ENCODE results near the gene NDUFB8.

Gene NDUFB8

GRCh38 chr10:100528123-100528886 lies 1.4 kb downstream of the NDUFB8 start:
- peak overlapping the region; percentile 88 for H3K4me3 Mint-ChIP-seq

GRCh38 chr10:100524638-100525037 lies 5.0 kb downstream of the NDUFB8 start:
- Mint-ChIP-seq H3K27me3 (ENCODE audit: low read depth) (no peaks in the 10 kb centered on the region), H3K4me3 (no peak overlapping the region), H3K4me1 (ENCODE audit: low read depth) (peaks cover 35% of the 10 kb centered on the region), H3K9me3 (no peaks in the 10 kb centered on the region), H3K27ac (peak overlapping the region; percentile 47), H3K36me3 (ENCODE audit: low read depth) (peaks cover 44% of the 10 kb centered on the region)
- no peak for DNase-seq (ENCODE audit: low spot score)

More at GRCh38 chr10:100528123-100528886, 1.4 kb downstream of the NDUFB8 start:
- no peaks in the 10 kb centered on the region for H3K9me3 Mint-ChIP-seq
- H3K36me3 Mint-ChIP-seq (ENCODE audit: low read depth) = peaks cover 44% of the 10 kb centered on the region
- H3K4me1 Mint-ChIP-seq (ENCODE audit: low read depth) = peaks cover 33% of the 10 kb centered on the region
- no peaks in the 10 kb centered on the region for H3K27me3 Mint-ChIP-seq (ENCODE audit: low read depth)
- DNase-seq (ENCODE audit: low spot score) = peak; percentile 27
- H3K27ac Mint-ChIP-seq = peak overlapping the region; percentile 93

- no peak overlapping the region for H3K4me3 Mint-ChIP-seq
- H3K27ac Mint-ChIP-seq = no peak overlapping the region
- H3K9me3 Mint-ChIP-seq = no peaks in the 10 kb centered on the region
- H3K36me3 Mint-ChIP-seq (ENCODE audit: low read depth) = peaks cover 44% of the 10 kb centered on the region
- no peaks in the 10 kb centered on the region for H3K27me3 Mint-ChIP-seq (ENCODE audit: low read depth)
- peaks cover 35% of the 10 kb centered on the region for H3K4me1 Mint-ChIP-seq (ENCODE audit: low read depth)
- no peak for DNase-seq (ENCODE audit: low spot score)
These were observed 5.5 kb downstream of the NDUFB8 start for GRCh38 chr10:100524206-100524605.

GRCh38 chr10:100522945-100523344 lies 6.7 kb downstream of the NDUFB8 start:
- Mint-ChIP-seq H3K9me3 (no peaks in the 10 kb centered on the region), H3K27ac (no peak overlapping the region), H3K27me3 (ENCODE audit: low read depth) (no peaks in the 10 kb centered on the region), H3K4me3 (no peak overlapping the region), H3K36me3 (ENCODE audit: low read depth) (peaks cover 45% of the 10 kb centered on the region), H3K4me1 (ENCODE audit: low read depth) (peaks cover 41% of the 10 kb centered on the region)
- no peak for DNase-seq (ENCODE audit: low spot score)

- Mint-ChIP-seq H3K27ac (no peak overlapping the region), H3K9me3 (no peaks in the 10 kb centered on the region), H3K4me3 (no peak overlapping the region), H3K36me3 (ENCODE audit: low read depth) (peaks cover 43% of the 10 kb centered on the region), H3K27me3 (ENCODE audit: low read depth) (no peaks in the 10 kb centered on the region), H3K4me1 (ENCODE audit: low read depth) (peaks cover 44% of the 10 kb centered on the region)
- DNase-seq (ENCODE audit: low spot score) = no peak
These were observed 7.4 kb downstream of the NDUFB8 start for GRCh38 chr10:100522107-100522801.

GRCh38 chr10:100520811-100521210 lies 8.9 kb downstream of the NDUFB8 start:
- no peak overlapping the region for H3K4me3 Mint-ChIP-seq
- H3K9me3 Mint-ChIP-seq = no peaks in the 10 kb centered on the region
- peak overlapping the region; percentile 26 for H3K27ac Mint-ChIP-seq
- H3K36me3 Mint-ChIP-seq (ENCODE audit: low read depth) = peaks cover 40% of the 10 kb centered on the region
- no peak for DNase-seq (ENCODE audit: low spot score)
- no peaks in the 10 kb centered on the region for H3K27me3 Mint-ChIP-seq (ENCODE audit: low read depth)
- H3K4me1 Mint-ChIP-seq (ENCODE audit: low read depth) = peaks cover 46% of the 10 kb centered on the region

- DNase-seq (ENCODE audit: low spot score) = no peak
- H3K36me3 Mint-ChIP-seq (ENCODE audit: low read depth) = peaks cover 35% of the 10 kb centered on the region
- no peak within 1 kb of the TSS for H3K27ac Mint-ChIP-seq
- H3K4me3 Mint-ChIP-seq = peak within 1 kb of the TSS; percentile 6
- no peaks in the 10 kb centered on the region for H3K9me3 Mint-ChIP-seq
- H3K27me3 Mint-ChIP-seq (ENCODE audit: low read depth) = no peaks in the 10 kb centered on the region
- H3K4me1 Mint-ChIP-seq (ENCODE audit: low read depth) = peaks cover 46% of the 10 kb centered on the region
These were observed 10.2 kb downstream of the NDUFB8 start, which contains the start of gene SEC31B for GRCh38 chr10:100519311-100520051. TSS of gene SEC31B (minus strand) at chr10:100519861. CDS start at chr10:100516952, 2,909 bp downstream.

- Mint-ChIP-seq H3K4me1 (ENCODE audit: low read depth) (peaks cover 48% of the 10 kb centered on the region), H3K4me3 (peak overlapping the region; percentile 6), H3K36me3 (ENCODE audit: low read depth) (peaks cover 34% of the 10 kb centered on the region), H3K9me3 (no peaks in the 10 kb centered on the region), H3K27ac (no peak overlapping the region), H3K27me3 (ENCODE audit: low read depth) (no peaks in the 10 kb centered on the region)
- DNase-seq (ENCODE audit: low spot score) = peak; percentile 44
These were observed 10.9 kb downstream of the NDUFB8 start for GRCh38 chr10:100518761-100519241.

GRCh38 chr10:100516847-100517246 lies 12.8 kb downstream of the NDUFB8 start:
- Mint-ChIP-seq H3K4me3 (peak overlapping the region; percentile 30), H3K9me3 (no peaks in the 10 kb centered on the region), H3K27me3 (ENCODE audit: low read depth) (no peaks in the 10 kb centered on the region), H3K4me1 (ENCODE audit: low read depth) (peaks cover 55% of the 10 kb centered on the region), H3K27ac (peak overlapping the region; percentile 64), H3K36me3 (ENCODE audit: low read depth) (peaks cover 43% of the 10 kb centered on the region)
- DNase-seq (ENCODE audit: low spot score) = no peak

- peaks cover 60% of the 10 kb centered on the region for H3K4me1 Mint-ChIP-seq (ENCODE audit: low read depth)
- H3K9me3 Mint-ChIP-seq = no peaks in the 10 kb centered on the region
- H3K27me3 Mint-ChIP-seq (ENCODE audit: low read depth) = no peaks in the 10 kb centered on the region
- no peak overlapping the region for H3K27ac Mint-ChIP-seq
- no peak overlapping the region for H3K4me3 Mint-ChIP-seq
- H3K36me3 Mint-ChIP-seq (ENCODE audit: low read depth) = peaks cover 45% of the 10 kb centered on the region
- DNase-seq (ENCODE audit: low spot score) = no peak
These were observed 14.1 kb downstream of the NDUFB8 start for GRCh38 chr10:100515612-100516011.

- Mint-ChIP-seq H3K27me3 (ENCODE audit: low read depth) (no peaks in the 10 kb centered on the region), H3K4me3 (peak overlapping the region; percentile 85), H3K4me1 (ENCODE audit: low read depth) (peaks cover 73% of the 10 kb centered on the region), H3K36me3 (ENCODE audit: low read depth) (peaks cover 48% of the 10 kb centered on the region), H3K9me3 (no peaks in the 10 kb centered on the region), H3K27ac (peak overlapping the region; percentile 93)
- peak; percentile 77 for DNase-seq (ENCODE audit: low spot score)
These were observed 18.9 kb downstream of the NDUFB8 start for GRCh38 chr10:100510533-100511308.

GRCh38 chr10:100509241-100509840 lies 20.3 kb downstream of the NDUFB8 start:
- peaks cover 82% of the 10 kb centered on the region for H3K4me1 Mint-ChIP-seq (ENCODE audit: low read depth)
- H3K4me3 Mint-ChIP-seq = peak overlapping the region; percentile 85
- no peaks in the 10 kb centered on the region for H3K9me3 Mint-ChIP-seq
- H3K27me3 Mint-ChIP-seq (ENCODE audit: low read depth) = no peaks in the 10 kb centered on the region
- peak overlapping the region; percentile 93 for H3K27ac Mint-ChIP-seq
- peak; percentile 66 for DNase-seq (ENCODE audit: low spot score)
- peaks cover 53% of the 10 kb centered on the region for H3K36me3 Mint-ChIP-seq (ENCODE audit: low read depth)

- peaks cover 83% of the 10 kb centered on the region for H3K4me1 Mint-ChIP-seq (ENCODE audit: low read depth)
- peaks cover 55% of the 10 kb centered on the region for H3K36me3 Mint-ChIP-seq (ENCODE audit: low read depth)
- H3K4me3 Mint-ChIP-seq = peak overlapping the region; percentile 85
- H3K9me3 Mint-ChIP-seq = no peaks in the 10 kb centered on the region
- H3K27me3 Mint-ChIP-seq (ENCODE audit: low read depth) = no peaks in the 10 kb centered on the region
- H3K27ac Mint-ChIP-seq = peak overlapping the region; percentile 93
- peak; percentile 62 for DNase-seq (ENCODE audit: low spot score)
These were observed 20.9 kb downstream of the NDUFB8 start for GRCh38 chr10:100508691-100509150.
